Ishikawa (cell line): ENCODE results near the gene ABCA1.

Experiments
- CEBPB ChIP-seq: IDR thresholded peaks from 2 replicates; pipeline ENCODE4 v1.6.1; 2012
- CREB1 ChIP-seq: IDR thresholded peaks from 2 replicates; pipeline ENCODE4 v1.6.1; 2012; ENCODE audit warnings: low read depth
- EGR1 ChIP-seq: IDR thresholded peaks from 2 replicates; pipeline ENCODE4 v1.6.1; 2012
- EP300 ChIP-seq: IDR thresholded peaks from 2 replicates; pipeline ENCODE4 v1.6.1; 2012; ENCODE audit warnings: borderline replicate concordance
- FOXM1 ChIP-seq: IDR thresholded peaks from 2 replicates; pipeline ENCODE4 v1.6.1; 2012; ENCODE audit warnings: low read depth, borderline replicate concordance
- MAX ChIP-seq: IDR thresholded peaks from 2 replicates; pipeline ENCODE4 v1.6.1; 2012
- NFIC ChIP-seq: IDR thresholded peaks from 2 replicates; pipeline ENCODE4 v1.6.1; 2012
- RAD21 ChIP-seq: IDR thresholded peaks from 2 replicates; pipeline ENCODE4 v1.6.1; 2012; ENCODE audit warnings: low read depth
- REST ChIP-seq: IDR thresholded peaks from 2 replicates; pipeline ENCODE4 v1.6.1; 2012; ENCODE audit warnings: low read depth, mild to moderate bottlenecking
- TAF1 ChIP-seq: IDR thresholded peaks from 2 replicates; pipeline ENCODE4 v1.6.1; 2012; ENCODE audit warnings: low read depth, mild to moderate bottlenecking
- TCF12 ChIP-seq: IDR thresholded peaks from 2 replicates; pipeline ENCODE4 v1.6.1; 2012; ENCODE audit warnings: low read depth
- TEAD4 ChIP-seq: IDR thresholded peaks from 2 replicates; pipeline ENCODE4 v1.6.1; 2012
- USF1 ChIP-seq: IDR thresholded peaks from 2 replicates; pipeline ENCODE4 v1.6.1; 2012
- YY1 ChIP-seq: IDR thresholded peaks from 2 replicates; pipeline ENCODE4 v1.6.1; 2012; ENCODE audit warnings: low read depth
- ZBTB7A ChIP-seq: IDR thresholded peaks from 2 replicates; pipeline ENCODE4 v1.6.1; 2012; ENCODE audit warnings: low read depth

ABCA1 gene

GRCh38 chr9:104778802-104779201, 149.2 kb downstream of the ABCA1 start:
- TF ChIP-seq RAD21 (no peak), TCF12 (no peak), REST (no peak), NFIC (no peak), USF1 (no peak), EGR1 (no peak), TEAD4 (no peak), MAX (no peak), FOXM1 (no peak), EP300 (no peak), ZBTB7A (no peak), TAF1 (no peak)

GRCh38 chr9:104776797-104777196, 151.2 kb downstream of the ABCA1 start:
- TF ChIP-seq EGR1, result no peak
- TF ChIP-seq CEBPB, result no peak
- TF ChIP-seq TEAD4, result no peak
- no peak for TF ChIP-seq MAX
- TF ChIP-seq NFIC, result no peak
- no peak for TF ChIP-seq RAD21
- TF ChIP-seq CREB1, result no peak
- no peak for TF ChIP-seq REST
- TF ChIP-seq FOXM1, result no peak
- TF ChIP-seq TCF12, result no peak
- no peak for TF ChIP-seq EP300
- no peak for TF ChIP-seq ZBTB7A

GRCh38 chr9:104775976-104776375, 152.0 kb downstream of the ABCA1 start:
- TF ChIP-seq RAD21 (no peak), EP300 (no peak), NFIC (no peak), TEAD4 (no peak), CREB1 (no peak), YY1 (no peak), TAF1 (no peak), ZBTB7A (no peak), CEBPB (no peak), EGR1 (no peak), MAX (no peak), USF1 (no peak), TCF12 (no peak), REST (no peak), FOXM1 (no peak)

- no peak for TF ChIP-seq TAF1
- no peak for TF ChIP-seq REST
- no peak for TF ChIP-seq TEAD4
- no peak for TF ChIP-seq FOXM1
- no peak for TF ChIP-seq RAD21
- no peak for TF ChIP-seq NFIC
- TF ChIP-seq YY1, result no peak
- TF ChIP-seq CREB1, result no peak
- no peak for TF ChIP-seq USF1
Measured at GRCh38 chr9:104775574-104775936, 152.4 kb downstream of the ABCA1 start.
